Fibroblast of upper back skin (primary cell): ENCODE measurements around the gene BEND2.
A peak's percentile ranks its signal among the peaks of the same experiment; 100 is the strongest.
"Not testable (repeated sequence)": the region's sequence is repeated elsewhere in the genome, so short reads cannot be mapped to it uniquely, and the experiment has no call there.

Experiments
- DNase-seq: peaks from one replicate; pipeline ENCODE4 v3.0.0-alpha.2; 2013

Gene BEND2

DNA sequence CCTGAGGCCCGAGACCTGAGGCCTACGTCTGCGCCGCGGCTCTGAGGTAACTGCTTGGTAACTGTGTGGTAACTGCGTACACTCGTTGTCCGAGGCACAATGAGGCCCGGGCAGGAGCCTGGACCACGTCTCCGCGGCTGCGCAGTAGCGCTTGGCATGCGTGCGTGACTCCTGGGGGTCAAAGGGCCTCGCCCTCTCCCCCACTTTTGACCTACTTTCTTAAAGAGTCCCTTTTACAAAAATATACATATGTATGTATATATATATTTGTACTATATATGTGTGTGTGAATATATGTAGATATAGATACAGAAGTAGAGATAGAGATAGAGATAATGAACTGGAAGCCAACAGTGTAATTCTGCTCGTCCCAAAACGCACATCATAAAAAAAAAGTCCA, at the start of gene BEND2:
TSS of gene BEND2 (minus strand) at position 101 of the 400 bp plus-strand sequence. CDS start 136 bp downstream, outside the sequence.
- no peak for DNase-seq

DNA sequence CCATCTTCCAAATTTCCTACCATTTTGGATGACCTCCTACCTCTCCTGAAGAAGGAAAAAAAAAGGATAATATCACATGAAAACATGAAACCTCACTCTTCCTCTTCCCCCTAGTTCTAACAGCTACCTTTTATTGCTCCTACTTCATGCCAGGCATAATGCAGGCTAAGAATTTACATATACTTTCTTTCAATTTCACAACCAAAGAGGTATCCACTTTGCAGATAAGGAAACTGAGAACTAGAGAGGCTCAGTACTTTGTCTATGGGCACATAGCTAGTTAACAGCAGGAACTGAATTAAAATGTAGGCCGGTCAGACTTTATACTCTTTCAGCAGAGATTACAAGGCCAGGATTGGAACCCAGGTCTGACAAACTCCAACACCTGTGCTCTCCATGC, 34.4 kb upstream of the BEND2 start:
- DNase-seq, result no peak

DNA sequence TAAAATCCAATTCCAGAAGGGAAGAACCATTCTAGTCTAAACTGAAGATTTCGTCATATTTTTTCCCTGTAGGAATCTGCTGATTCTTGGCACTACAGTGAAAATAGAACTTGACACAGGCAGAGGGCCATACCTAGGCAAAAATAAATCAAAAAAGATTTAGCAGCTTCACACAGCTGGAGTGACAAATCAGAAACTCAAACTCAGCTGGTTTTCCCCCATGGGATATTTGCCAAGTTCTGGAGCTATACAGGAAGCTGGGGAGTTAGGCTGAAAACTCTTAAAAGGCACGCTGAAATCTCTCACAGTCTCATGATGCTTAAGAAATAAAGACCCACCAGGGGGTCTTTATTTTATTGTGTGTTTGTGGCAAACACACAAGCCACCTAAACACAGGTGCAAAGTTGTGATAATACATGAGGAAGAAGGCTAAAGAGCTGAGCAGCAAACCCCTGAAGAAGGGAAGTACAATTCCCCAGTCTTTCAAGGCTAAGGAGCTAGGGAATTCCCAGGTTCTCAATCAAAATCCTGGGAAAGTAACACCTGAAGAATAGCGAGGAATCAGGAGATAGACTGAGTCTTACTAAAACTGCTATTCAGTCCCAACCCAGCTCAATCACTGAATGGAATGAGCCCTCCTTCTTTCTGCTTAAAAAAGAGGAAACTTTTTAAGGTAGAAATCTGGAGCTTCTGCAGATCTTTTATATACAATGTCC, 32.1 kb upstream of the BEND2 start:
- DNase-seq, result peak; percentile 49

DNA sequence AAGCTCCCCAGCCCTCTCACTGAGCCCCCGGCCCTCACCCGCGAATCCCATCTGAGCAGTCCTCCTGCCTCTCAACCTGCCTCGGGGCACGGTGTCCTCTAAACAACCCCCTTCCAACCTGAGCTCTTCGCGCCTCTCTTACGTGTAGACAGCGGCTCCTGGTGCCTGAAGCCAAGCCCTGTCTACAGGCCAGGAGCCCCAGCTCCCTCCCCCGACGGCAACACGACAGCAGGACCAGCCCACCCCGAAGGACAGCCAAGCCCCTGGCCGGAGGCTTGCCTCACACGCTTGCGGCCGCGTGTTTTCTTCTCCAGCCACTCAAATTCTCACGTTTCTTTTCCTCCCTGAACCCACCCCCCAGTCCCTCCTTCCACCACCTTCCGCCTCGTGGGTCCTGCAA, 9.0 kb upstream of the BEND2 start:
- DNase-seq, result not testable (repeated sequence)

DNA sequence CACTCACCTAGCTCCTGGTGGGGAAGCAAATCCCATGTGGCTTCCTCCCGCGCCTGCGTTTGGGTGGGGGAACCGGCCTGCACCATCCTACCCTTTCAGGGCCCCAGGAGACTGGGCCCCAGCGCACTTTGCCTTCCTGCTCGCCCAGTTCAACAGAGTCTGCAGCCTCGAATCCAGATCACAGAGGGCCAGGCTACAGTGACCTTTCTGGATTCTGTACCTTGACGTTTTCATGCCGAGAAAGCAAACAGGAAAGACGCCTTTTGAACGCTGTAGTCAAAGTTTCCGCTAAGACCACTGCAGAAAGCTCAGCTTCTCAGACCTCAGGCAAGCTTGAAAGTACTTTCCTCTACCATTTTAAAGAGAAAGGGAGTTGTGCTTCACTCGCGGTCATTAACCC, 7.4 kb upstream of the BEND2 start:
- DNase-seq, result no peak

DNA sequence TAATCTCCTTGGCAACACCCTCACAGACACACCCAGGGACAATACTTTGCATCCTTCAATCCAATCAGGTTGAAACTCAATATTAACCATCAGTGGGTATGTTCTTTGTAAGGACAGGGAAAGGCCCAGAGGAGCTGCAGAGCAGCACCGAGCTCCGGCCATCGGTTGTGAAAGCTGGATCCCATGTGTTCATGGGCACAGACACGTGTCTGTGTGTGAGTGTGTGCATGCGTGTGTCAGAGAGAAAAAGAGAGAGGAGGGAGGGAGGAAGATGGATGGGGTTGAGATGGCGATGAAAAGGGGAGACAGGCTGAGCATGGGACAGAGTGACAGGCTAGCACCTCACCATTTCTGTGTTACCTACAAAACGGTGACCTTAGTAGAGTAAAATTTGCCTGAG, 6.8 kb upstream of the BEND2 start:
- DNase-seq, result no peak

DNA sequence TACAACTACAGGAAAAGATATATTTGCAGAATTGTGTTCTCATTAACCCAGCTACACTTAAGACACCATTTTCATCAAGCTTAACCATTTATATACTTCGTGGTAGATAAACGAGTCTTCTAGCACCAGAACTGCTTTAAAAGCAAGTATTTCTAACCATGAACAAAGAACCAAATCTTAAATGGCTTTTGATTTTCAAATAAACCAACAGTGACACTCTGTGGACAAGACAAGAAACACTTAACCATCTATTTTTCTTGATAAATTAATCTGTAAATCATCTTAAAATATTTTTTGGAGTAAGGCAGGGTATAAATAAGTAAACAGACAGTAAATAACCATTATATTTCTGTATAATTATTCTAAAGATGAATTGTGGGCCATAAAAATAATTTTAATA, 10.2 kb downstream of the BEND2 start:
- DNase-seq, result peak; percentile 13

DNA sequence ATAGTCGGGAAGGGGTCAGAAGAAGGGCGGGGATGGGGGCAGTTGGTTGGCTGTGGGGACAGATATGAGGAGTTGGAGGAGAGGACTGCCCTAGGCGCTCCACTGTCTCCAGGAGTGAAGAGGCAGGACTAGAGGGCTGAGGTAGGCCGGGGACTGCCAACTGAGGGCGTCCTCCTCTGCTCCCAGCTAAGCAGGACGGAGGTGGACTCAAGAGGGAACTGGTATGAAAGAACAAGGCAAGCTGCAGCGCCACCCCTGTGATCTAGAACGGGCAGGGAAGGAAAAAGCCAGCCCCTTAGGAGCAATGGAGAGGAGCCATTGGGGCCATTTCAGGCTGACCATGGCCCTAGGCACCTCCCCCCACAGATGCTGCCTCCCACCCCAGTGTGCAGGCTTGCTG, 14.0 kb downstream of the BEND2 start:
- no peak for DNase-seq

DNA sequence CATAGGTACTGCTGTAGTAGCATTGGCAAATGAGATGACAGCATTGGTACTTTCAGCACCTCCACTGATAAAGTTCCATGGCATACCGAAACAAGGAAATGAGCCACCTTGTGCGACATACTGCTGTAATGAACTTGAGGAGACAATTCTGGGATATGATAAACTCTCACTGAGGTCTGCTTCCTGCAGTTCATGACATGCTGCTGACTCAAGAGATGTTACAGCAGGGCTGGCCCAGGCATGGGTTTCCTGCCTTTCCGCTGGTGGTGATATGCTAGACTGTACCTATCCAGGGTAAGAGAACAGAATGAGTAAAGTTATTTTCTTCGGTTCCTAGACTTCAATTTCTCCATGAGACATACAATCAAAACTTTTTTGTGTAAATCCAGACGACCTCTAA, 17.1 kb downstream of the BEND2 start:
- no peak for DNase-seq

DNA sequence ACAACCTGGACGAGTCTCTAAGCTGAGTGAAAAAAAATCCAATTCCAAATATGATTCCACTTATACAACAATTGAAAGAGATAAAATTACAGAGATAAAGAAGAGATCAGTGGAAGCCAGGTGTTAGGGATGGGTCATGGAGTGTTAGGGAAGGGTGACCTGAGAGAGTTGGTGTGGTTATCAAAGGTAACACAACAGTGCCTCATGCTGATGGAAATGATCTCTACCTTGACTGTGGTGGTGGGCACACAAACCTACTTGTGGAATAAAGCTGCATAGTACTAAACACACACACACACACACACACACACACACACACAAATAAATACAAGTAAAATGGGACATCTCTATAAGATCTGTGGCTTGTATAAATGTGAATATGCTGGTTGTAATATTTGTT, 26.0 kb downstream of the BEND2 start:
- DNase-seq, result no peak

DNA sequence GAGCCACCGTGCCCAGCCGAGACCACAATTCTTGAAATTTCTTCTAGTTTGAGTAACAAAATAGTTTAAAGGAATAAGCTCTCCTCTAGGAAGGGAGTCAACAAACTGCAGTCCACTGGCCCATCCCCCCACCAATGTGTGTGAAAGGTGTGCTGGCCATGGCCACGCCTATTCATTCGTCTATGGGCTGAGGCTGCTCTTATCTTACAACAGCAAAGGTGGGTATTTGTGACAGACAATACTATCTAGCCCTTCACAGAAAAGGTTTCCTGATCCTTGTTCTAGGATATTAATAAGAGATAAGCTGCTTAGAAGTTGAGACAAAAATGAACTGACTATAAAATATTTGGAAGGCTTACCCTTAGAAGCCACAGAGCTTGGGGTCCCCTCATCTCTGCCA, 41.2 kb downstream of the BEND2 start:
- DNase-seq, result no peak

DNA sequence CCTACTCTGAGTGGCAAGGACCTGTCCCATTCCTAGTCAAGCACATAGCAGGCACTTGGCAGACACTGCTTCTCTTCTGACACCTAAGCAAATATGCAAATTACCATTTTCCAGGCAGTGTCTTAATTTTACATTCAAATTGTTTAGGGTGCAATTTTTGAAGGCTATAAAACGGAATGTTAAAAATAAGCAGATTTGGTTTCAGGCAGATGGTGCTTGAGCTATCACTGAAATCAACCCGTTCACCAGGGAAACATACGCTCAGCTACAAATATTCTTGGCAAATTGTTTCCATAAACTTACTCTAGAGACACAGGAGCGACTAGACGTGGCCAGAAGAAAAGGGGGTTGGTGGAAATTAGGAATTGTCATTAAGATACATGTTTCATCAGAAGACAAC, 45.7 kb downstream of the BEND2 start:
- DNase-seq, result no peak

DNA sequence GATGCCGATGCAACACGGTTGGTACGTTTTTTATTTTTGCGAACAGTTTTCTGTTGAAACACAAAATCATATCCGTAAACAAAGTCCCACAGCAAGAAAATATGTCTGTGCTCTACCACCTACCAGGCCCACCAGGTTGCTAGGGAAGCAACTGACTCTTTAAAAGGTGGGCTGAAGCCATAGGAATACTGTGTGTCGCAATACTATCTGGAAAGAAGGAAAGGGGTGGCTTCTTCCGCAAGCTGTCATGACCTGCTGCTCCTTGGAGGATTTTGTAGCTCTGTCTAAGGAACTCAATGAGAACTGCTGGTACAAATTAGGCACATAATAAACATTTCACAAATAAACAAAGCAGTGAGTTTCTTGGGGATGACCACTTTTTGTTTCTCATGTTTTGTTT, 46.5 kb downstream of the BEND2 start:
- no peak for DNase-seq

DNA sequence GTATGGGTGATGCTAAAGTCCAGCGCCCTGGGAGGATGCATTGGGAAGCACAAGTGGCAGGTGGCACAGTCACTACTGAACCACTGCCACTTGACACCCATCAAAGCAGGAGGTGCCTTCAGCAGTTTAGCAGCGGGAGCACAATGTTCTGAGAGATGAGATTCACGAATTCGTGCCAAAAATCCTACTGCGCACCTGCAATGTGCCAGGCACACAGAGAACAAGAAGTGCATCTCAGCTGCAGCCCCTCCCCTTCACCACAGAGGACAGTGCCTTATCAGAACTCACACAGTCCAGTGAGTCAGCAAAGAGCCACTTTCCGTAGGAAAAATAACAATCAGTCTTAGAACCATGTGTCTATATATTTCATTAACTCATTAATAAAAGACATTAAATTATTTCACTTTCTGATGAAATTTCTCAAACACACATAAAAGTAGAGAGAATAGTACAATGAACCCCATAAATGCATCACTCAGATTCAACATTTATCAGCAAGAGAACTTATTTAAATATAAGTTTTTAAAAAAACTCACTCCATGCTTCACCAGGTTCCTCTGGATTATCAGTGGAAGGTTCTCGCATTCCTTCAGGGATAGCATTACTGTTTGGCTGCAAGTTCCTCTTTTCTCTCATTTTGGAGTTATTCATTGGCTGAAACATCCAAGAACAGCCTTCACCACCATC, 47.0 kb downstream of the BEND2 start:
- DNase-seq, result no peak

DNA sequence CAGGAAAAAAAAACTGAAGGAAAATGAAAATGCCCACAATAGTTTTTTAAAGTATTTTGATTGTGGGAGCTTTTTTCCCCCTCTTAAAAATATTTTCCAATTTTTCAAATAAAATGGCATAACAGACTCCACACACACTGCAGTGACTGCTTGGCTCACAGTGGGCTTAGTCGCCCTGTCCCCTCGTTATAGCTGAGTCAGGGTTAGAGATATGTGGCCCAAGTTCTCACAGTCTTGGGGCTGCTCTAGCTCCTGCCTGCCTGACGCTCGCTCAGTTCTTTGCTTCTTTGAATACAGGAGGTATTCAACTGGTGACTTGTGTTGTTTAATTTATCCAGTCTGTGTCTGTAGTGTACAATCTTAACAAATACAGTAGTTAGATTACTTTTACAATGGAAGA, 47.7 kb downstream of the BEND2 start:
- DNase-seq, result no peak

DNA sequence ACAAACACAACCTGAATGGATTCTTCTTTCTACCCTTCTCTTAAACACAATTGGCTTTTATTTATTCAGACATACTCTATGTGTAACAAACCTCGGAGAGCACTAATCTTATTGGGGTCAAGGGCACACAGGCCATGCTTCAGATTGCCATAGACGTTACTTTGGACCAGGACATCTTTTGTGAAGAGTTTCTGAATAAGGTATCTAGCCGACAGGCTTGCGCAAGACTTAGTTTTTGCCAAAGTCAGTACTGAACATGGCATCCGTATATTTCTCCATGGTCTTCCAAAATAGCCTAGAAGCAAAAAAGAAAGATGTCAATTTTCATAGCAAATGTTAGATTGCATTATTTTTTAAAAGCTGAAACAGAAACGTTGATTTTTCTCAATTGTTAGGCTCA, 49.8 kb downstream of the BEND2 start:
- no peak for DNase-seq

DNA sequence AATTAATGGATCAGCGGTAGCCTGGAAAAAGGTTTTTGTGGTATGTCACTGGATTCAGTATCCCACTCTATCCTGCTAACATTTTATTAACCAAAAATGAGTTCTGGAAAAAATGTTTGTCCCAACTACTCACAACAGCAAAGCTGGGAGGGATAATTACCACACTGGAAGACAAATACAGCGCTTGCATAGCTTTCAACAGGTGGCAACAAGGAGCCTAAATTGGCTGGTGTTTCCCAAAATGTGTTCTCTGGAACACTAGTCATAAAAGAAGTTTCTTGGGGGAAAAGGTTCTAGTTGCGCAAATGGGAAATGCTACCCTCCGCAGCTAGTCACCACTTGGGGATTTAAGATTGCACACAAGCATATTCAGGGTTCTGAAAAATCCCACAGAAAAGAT, 54.6 kb downstream of the BEND2 start:
- no peak for DNase-seq

DNA sequence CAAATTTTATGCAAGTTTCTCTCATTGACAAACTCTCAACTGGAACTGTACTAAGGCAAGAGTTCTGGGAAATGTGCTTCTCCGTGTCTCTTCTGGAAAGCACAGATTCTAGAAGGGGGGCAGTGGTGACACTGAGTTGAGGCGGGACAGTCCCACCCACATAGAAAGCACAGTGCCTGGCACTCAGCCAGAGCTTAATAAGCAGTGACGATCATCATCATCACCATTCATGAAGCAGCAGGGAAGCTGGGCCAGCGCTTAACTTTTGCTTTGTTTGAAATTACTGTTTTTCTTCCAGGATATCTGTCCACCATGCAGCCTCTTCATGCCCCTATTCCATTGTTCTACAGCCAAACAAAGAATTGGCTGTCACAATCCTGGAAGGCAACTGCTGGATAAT, 60.3 kb downstream of the BEND2 start:
- DNase-seq, result no peak

DNA sequence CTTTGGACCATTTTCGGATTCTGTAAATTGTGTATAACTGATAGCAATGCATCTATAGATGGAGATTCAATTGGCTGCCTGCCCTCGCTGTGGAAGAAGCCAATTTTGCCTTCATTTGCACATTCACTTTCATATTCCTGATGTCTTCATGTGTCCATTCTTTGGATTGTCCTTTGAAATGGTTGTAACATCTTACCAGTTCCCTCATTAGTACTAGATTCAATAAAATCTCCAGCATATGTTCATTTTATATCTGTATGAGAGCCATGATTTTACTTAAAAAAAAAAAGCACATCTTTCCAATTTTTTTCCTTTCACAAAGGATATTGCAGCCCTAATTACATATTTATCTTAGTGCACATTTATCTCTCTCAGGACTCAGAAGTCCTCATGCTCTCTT, 61.7 kb downstream of the BEND2 start:
- no peak for DNase-seq

DNA sequence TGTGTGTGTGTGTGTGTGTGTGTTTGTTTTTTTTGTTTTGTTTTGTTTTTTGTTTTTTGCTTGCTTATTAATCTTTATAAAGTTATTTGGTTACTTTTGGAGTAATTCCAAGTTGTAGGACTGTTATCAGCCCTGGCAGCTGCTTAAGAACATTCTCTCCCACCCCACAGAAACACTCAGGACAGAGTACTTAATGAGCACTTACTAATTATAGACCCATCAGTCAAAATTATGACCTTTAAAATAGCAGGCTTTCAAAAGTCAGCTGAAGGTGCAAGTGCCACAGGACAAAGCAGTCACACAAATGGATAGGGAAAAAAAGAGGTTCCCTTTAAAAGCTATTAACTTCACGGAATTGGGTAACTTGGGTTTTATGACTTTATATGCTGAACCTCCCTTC, 69.0 kb downstream of the BEND2 start:
- DNase-seq, result no peak

DNA sequence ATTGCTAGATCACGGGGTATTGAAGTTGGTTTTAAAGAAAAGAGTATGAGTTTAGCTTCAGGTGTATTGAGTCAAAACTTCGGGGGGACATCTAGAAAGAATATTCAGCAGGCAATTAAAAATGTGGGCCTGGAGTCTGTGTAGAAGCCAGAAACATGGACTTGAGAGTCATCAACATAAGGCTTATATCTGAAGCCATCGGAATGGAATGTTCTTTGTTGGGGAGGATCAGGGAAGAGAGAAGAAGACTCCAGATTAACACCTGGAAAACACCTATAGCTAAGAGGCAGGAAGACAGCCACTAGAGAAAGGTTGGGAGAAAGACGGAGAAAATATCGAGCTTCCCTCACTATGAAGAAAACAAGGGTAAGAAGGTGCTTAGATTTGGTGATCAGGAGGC, 69.5 kb downstream of the BEND2 start:
- no peak for DNase-seq

DNA sequence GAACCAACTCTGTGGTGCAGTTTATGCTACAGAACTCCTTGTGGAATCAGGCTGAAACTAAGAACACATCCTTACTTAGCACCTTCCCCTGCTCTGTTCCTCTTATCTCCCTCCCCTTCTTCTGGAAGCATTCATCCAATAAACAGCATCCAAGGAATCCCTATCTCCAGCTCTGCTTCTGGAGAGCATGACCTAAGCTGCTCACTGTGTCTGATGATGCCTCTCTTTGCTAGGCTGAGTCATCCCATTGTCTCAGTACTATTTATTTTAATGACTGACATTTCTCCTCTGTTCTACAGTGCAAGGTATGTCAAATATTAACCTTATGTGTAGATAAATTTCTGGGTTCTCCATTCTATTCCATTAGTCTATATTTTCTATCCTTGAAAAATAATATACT, 71.2 kb downstream of the BEND2 start:
- no peak for DNase-seq

DNA sequence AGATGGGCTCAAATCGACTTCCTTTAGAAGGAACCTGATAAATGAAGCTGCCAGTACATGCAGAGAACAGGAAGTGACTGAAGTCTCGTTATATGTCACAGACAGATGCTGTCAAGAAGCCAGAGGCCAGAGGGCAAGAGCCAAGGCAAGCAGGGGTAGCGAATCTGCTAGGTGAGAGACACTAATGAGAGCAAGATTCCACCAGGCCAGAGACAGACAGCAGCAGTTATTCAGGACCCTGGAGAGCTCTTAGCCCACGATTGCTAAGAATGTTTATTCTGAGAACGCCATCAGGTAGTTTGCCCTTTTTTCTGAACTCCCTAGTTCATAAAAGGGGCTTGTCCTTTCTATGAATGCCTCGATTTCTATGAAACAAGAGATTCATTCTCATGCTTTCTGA, 73.7 kb downstream of the BEND2 start:
- DNase-seq, result peak; percentile 9

DNA sequence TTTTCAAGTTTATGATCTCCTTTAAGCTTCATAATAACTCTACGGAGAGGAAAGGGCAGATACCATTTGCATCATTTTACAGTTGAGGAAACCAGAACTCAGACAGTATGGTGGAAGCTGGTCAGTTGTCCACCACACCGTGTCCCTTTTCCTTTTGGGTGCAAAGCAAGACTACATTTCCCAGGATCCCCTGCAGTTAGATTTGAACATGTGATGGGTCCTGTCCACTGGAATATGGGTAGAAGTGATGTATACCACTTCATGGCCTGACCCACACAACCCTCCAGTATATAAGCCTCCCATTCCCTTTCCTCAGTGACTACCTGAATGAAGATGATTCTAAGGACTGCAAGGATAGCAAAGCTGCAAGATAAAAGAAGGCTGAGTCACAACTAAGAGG, 74.7 kb downstream of the BEND2 start:
- DNase-seq, result no peak

DNA sequence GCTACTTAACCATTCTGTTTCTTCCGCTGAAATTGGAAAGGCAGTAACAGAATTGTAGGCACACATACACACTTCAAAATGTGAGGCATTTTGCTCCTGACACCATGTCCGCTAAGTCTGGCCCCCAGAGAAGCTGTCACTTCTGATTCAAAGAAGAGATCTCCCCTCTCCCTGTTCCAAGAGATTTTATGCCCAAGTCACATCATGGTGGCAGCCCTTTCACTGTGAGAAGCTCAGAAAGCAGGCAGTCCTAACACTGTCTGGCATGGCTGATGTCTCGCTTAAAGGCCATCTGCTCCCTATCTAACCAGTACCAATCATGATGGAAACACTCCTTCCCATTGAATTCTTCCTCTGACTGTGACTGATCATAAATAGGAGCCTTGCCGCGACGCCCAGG, 83.9 kb downstream of the BEND2 start:
- no peak for DNase-seq
